ENCODE data around the gene ASMTL.
"Not testable (repeated sequence)": the region's sequence is repeated elsewhere in the genome, so short reads cannot be mapped to it uniquely, and the experiment has no call there.

The ASMTL gene

GRCh38 chrX:1453951-1454785, 1.5 kb upstream of the ASMTL start:
- peak; percentile 85 for DNase-seq (ENCODE audit: low spot score)

- no peak for DNase-seq (ENCODE audit: low spot score)
These were observed 680 bp upstream of the ASMTL start for GRCh38 chrX:1453395-1453783.

DNA sequence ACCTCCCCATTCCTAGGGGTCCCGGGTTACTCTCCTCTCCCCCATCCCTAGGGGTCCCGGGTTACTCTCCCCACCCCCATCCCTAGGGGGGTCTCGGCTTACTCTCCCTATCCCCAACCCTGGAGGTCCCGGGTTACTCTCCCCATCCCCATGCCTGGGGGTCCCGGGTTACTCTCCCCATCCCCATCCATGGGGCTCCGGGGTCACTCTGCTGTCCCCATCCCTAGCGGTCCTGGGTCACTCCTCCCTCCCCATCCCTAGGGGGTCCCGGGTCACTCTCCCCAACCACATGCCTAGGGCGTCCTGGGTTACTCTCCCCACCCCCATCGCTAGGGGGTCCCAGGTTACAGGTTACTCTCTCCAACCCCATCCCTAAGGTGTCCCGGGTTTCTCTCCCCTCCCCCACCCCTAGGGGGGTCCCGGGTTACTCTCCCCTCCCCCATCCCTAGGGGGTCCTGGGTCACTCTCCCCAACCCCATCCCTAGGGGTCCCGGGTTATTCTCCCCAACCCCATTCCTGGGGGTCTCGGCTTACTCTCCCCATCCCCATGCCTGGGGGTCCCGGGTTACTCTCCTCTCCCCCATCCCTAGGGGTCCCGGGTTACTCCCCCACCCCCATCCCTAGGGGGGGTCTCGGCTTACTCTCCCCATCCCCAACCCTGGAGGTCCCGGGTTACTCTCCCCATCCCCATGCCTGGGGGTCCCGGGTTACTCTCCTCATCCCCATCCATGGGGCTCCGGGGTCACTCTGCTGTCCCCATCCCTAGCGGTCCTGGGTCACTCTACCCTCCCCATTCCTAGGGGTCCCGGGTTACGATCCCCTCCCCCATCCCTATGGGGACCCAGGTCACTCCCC, 821 bp downstream of the ASMTL start:
- no peak for DNase-seq (ENCODE audit: low spot score)

GRCh38 chrX:1451251-1451660, 1.5 kb downstream of the ASMTL start:
- no peak for DNase-seq (ENCODE audit: low spot score)

DNA sequence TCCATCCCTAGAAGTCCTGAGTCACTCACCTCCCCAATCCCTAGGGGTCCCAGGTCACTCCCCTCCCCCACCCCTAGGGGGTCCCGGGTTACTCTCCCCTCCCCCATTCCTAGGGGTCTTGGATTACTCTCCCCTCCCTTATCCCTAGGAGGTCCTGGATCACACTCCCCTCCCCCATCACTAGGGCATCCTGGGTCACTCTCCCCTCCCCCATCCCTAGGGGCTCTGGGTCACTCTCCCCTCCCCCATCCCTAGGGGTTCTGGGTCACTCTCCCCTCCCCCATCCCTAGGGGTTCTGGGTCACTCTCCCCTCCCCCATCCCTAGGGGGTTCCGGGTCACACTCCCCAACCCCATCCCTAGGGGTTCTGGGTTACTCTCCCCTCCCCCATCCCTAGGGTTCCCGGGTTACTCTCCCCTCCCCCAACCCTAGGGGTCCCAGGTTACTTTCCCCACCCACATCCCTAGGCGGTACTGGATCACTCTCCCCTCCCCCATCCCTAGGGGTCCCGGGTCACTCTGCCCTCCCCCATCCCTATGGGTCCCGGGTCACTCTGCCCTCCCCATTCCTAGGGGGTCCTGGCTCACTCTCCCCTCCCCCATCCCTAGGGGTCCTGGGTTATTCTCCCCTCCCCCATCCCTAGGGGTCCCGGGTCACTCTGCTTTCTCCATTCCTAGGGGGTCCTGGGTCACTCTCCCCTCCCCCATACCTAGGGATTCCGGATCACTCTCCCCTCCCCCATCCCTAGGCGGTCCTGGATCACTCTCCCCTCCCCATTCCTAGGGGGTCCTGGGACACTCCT, 2.1 kb downstream of the ASMTL start:
- no peak for DNase-seq (ENCODE audit: low spot score)

GRCh38 chrX:1449823-1450149, 2.9 kb downstream of the ASMTL start:
- no peak for DNase-seq (ENCODE audit: low spot score)

GRCh38 chrX:1449036-1449822, 3.5 kb downstream of the ASMTL start:
- DNase-seq (ENCODE audit: low spot score): no peak

DNA sequence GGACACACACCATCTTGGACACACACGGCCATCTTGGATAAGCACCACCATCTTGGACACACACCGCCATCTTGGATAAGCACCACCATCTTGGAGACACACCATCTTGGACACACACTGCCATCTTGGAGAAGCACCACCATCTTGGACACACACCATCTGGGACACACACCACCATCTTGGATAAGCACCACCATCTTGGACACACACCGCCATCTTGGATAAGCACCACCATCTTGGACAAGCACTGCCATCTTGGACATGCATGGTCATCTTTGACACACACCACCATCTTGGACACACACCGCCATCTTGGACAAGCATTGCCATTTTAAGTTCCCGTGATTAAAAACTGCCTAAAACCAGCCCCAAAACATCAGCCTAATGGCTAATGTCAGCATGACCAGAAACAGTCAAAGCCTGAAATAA, 4.1 kb downstream of the ASMTL start:
- not testable (repeated sequence) for DNase-seq (ENCODE audit: low spot score)

DNA sequence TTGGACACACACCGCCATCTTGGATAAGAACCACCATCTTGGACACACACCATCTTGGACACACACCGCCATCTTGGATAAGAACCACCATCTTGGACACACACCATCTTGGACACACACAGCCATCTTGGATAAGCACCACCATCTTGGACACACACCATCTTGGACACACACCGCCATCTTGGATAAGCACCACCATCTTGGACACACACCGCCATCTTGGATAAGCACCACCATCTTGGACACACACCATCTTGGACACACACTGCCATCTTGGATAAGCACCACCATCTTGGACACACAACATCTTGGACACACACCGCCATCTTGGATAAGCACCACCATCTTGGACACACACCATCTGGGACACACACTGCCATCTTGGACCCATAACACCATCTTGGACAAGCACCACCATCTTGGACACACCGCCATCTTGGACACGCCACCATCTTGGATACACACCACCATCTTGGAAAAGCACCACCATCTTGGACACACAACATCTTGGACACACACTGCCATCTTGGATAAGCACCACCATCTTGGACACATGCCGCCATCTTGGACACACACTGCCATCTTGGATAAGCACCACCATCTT, 4.6 kb downstream of the ASMTL start:
- DNase-seq (ENCODE audit: low spot score): not testable (repeated sequence)

DNA sequence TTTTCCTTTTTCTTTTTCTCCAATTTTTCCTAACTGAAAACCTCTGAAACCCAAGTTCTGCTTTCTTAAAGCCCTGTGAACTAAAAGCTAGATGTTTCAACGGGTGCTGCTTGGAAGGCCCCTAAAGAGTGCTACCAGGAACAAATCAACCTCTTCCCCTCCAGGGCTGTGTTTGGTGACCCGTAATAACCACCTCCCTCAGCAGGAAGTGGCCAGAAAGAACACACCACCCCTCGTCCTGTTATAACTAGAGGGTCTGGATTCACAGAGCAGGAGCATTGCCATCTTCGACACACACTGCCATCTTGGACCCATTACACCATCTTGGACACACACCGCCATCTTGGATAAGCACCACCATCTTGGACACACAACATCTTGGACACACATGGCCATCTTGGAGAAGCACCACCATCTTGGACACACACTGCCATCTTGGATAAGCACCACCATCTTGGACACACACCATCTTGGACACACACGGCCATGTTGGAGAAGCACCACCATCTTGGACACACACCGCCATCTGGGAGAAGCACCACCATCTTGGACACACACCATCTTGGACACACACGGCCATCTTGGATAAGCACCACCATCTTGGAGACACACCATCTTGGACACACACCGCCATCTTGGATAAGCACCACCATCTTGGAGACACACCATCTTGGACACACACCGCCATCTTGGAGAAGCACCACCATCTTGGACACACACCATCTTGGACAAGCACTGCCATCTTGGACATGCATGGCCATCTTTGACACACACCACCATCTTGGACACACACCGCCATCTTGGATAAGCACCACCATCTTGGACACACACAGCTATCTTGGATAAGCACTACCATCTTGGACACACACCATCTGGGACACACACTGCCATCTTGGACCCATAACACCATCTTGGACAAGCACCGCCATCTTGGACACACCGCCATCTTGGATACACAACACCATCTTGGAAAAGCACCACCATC, 5.4 kb downstream of the ASMTL start:
- peak; percentile 48 for DNase-seq (ENCODE audit: low spot score)

- DNase-seq (ENCODE audit: low spot score): no peak
These were observed 7.9 kb downstream of the ASMTL start for GRCh38 chrX:1444561-1445500.

GRCh38 chrX:1443496-1444075, 9.1 kb downstream of the ASMTL start:
- no peak for DNase-seq (ENCODE audit: low spot score)

DNA sequence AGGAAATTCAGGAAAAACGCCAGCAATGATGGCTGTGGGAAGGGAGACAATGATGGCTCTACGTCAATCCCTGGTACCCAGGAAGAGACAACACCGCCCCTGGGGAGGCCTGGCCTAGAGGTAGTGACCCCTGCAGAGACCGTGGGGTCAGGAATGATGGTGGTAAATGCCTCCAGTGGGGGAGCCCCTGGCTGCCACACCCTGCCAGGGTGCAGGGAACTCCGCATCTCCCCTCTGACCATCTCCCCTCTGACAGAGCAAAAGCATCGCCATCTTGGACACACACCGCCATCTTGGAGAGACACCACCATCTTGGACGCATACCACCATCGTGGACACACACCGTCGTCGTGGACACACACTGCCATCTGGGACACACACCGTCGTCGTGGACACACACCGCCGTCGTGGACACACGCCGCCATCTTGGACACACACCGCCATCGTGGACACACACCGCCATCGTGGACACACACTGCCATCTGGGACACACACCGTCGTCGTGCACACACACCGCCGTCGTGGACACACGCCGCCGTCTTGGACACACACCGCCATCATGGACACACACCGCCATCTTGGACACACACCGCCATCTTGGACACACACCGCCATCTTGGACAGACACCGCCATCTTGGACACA, 9.9 kb downstream of the ASMTL start:
- no peak for DNase-seq (ENCODE audit: low spot score)

- no peak for DNase-seq (ENCODE audit: low spot score)
These were observed 10.6 kb downstream of the ASMTL start for GRCh38 chrX:1442016-1442665.

DNA sequence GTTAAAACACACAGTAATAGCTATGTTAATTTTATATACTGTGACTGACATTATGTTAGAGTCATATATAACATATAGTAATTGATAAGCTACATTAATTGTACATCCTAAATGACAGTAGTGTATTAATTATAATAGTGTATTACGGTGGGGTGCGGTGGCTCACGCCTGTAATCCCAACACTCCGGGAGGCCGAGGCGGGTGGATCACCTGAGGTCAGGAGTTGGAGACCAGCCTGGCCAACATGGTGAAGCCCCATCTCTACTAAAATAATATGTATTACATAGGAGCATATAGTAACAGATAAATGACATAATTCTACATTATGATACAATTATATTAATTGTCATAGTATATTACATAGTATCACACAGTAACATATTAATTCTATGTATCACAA, 12.2 kb downstream of the ASMTL start:
- DNase-seq (ENCODE audit: low spot score): no peak

GRCh38 chrX:1435241-1435895, 17.3 kb downstream of the ASMTL start:
- DNase-seq (ENCODE audit: low spot score): no peak

- no peak for DNase-seq (ENCODE audit: low spot score)
These were observed 17.9 kb downstream of the ASMTL start for GRCh38 chrX:1434871-1435240.

All from NAMALWA (cell line).